GM19239 (cell line): Measurements from ENCODE around the gene DUSP7.

Source experiments
- DNase-seq: peaks from one replicate; pipeline ENCODE4 v3.0.0; 2011; ENCODE audit warnings: low spot score; ENCODE audit not compliant: insufficient read length
- FAIRE-seq: peaks from 2 replicates; lab custom pipeline; 2011; peaks lifted over from hg19 to GRCh38; lab: Jason Lieb, UNC

DUSP7 gene

DNA sequence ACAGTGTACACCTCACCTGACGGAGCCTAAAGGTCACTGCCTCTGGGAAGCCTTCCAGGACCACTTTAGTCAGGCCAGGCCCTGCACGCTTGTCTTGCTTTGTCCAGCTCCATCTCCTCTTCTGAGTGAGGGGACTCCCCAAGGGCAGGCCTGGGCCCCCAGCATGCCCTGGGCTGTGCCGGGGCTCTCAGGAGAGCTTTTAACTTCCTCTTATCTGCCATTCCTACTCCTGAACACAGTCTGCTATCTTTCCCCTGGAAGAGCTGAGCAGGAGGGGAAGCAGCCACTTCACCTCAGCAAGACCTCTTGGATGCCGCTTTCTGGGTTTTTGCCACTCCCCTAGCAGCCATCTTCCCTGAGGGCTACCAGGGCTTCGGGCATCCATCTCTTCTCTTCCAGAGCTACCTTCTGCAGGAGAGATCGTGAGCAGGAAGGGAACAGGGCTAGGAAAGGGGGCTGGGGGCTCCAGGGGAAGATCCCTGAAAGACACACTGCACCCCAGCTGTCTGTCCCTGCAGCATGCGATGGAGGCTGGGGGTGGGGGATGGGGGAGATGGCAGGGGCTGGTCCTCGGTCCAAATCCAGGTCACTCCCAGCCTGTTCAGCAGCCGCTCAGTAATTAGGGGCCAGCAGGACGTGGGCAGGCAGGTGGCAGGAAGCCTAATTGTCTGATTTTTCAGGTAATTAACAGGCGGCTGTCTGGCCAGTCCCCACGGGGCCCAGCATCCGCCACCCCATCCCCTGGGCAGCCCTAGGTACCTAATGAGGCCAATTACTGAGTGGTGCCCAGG, 40.7 kb downstream of the DUSP7 start:
- FAIRE-seq, result no peak
- no peak for DNase-seq

GRCh38 chr3:52014613-52015012, 41.8 kb downstream of the DUSP7 start:
- FAIRE-seq, result no peak
- no peak for DNase-seq

- FAIRE-seq (no peak), DNase-seq (no peak)
Observed at GRCh38 chr3:52013802-52014598, 42.4 kb downstream of the DUSP7 start.

- DNase-seq, result no peak
- no peak for FAIRE-seq
Observed at GRCh38 chr3:52012699-52013098, 43.7 kb downstream of the DUSP7 start.

DNA sequence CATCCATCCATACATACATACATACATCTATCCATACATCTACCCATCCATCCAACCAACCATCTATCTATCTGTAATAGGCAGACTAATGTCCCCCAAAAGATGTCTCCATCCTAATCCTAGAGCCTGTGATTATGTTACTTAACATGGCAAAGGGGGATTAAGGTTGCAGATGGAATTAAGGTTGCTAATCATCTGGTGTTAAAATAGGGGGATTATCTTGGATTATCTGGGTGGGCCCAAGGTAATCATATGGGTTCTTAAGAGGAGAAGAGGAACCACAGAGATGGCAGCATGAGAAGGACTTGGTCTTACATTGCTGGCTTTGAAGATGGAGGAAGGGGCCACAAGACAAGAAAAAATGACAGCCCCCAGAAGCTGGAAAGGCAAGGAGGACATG, 45.9 kb downstream of the DUSP7 start:
- FAIRE-seq, result no peak
- DNase-seq, result no peak

DNA sequence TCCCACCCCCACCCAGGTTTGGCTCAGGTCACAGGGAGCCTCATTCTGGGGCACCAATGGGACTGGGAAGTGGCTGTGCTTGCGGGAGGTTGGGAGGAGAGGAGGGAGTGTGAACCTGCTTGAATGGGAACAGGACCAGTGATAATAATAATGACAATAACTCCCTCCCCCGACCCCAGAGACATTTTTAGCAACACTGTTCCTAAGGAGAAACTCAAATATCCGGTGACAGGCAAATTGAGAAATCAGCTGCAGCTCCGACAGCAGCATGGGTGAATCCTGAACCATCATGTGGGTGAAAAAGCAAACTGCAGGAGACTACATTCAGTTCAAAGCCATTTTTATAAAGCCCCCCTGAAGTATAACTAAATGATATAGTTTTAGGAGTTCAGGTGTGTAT, 49.1 kb downstream of the DUSP7 start:
- no peak for DNase-seq
- FAIRE-seq, result no peak

DNA sequence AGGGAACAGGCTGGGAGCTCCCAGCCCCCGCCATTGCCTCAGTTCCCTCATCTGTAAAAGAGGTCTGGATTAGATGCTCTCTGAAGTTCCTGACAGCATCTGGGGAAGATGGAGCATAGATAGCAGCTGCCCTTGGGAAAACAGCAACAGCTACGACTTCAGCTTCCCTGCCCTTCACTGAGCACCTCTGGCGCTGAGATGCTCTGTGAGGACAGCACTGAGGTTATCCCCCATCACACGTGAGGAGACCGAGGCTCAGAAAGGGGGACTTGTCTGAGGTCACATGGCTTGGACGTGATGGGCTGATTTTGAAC, 49.6 kb downstream of the DUSP7 start:
- DNase-seq (no peak), FAIRE-seq (no peak)

DNA sequence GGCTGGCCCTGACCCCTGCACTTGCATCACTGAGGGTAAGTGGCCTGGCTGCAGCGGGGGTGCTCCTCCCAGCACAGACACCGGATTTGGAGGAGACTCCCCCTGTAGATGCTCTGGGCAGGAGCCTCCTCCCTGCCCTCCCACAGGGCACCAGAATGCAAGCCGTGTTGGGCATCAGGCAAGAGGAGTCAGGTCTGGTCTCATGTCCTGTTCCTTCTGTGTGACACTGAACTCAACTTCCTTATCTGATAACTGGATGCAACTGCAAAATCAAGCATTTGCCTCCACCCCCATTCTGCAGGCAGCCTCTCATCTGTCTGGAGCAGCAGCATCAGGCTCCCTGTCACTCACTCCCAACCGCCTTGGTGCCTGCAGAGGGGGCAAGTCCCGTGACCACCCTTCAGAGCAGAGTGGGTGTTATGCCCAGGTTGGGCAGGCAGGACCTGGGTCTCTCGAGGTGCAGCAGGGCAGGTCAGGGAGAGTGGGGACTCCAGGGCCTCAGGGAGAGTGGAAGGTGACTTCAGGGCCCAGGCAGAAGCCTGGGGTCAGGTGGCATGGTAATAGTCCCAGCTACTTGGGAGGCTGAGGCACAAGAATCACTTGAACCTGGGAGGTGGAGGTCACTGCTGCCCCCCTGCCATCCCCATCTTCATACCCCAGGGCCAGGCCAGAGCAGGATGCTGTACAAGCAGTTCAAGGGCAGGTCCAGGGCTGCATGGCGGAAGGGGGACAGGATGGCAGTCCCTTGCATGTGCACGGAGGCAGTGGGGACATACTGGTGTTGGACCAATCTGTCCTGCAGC, 50.2 kb downstream of the DUSP7 start:
- no peak for DNase-seq
- no peak for FAIRE-seq

- FAIRE-seq (no peak), DNase-seq (no peak)
Observed at GRCh38 chr3:52005571-52005986, 50.8 kb downstream of the DUSP7 start.

DNA sequence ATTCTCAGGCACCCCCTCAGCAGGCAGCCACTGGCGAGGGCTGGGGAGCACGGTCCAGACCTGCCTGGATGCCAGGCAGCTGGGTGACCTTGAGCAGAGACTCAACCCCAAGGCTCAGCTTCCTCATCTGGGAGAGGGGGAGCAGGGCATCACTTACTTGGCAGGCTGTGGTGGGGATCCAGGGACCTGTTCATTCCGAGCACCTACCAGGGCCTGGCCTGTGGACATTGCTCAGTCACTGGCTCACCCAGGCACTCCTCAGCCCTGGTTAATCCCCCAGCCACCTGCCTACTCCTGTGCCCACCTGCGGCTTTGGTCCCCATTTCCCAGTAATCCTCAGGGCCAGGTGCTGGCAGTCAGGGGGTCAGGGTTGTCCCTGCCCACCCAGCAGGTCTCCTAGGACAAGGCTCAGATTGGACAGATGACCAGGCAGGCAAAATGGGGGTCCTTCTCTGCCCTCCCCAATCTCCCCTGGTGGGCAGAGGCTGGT, 51.4 kb downstream of the DUSP7 start:
- no peak for DNase-seq
- FAIRE-seq, result no peak

- FAIRE-seq (no peak), DNase-seq (no peak)
Observed at GRCh38 chr3:52004163-52004787, 52.1 kb downstream of the DUSP7 start.

GRCh38 chr3:52002748-52003147, 53.6 kb downstream of the DUSP7 start:
- FAIRE-seq, result no peak
- no peak for DNase-seq

GRCh38 chr3:52001443-52001974, 54.9 kb downstream of the DUSP7 start:
- FAIRE-seq (peak; percentile 87), DNase-seq (peak; percentile 93)

DNA sequence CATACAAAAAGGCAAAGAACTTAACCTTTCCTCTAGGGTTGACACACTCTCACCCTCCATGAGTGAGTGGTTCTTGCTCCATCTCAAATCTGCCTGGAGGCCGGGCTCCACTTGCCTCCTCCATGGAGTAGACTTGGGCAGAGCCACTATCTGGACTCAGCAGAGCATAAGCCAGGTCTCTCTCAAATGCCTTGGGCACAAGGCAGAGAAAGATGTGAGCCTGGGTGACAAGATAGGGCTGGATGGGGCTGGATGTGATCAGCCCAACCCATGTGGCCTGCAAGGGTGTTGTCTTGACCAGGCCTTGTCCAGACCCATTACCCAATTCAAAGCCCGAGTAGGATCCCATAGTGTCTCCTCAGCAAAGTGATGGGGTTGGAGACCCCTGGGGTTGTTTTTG, 56.5 kb downstream of the DUSP7 start:
- FAIRE-seq (no peak), DNase-seq (no peak)
